Cardiac muscle cell (in vitro differentiated cells and primary cell): Measurements from ENCODE around the gene ANKRD39. TPM values are rescaled to one million over a fixed set of nuclear protein-coding genes. Genes with fewer than 3 reads are reported as not detected.

Experiments used
- DNase-seq, 2 donors: peaks; one replicate each; pipeline versions ENCODE4 v3.0.0 to v3.0.0-alpha.2; 2010 to 2017; ENCODE audit warnings: low read depth in 1 of 2, low spot score in 1 of 2
- H3K27ac ChIP-seq: fragments of 200-600 bp; sonication (generic); 2 replicates; pipeline ENCODE4 v1.5.1; 2016
- H3K27me3 ChIP-seq: fragments of 200-600 bp; sonication (generic); 2 replicates; pipeline ENCODE4 v1.6.0; 2016; ENCODE audit warnings: control low read depth
- H3K36me3 ChIP-seq: fragments of 200-600 bp; sonication (generic); 2 replicates; pipeline ENCODE4 v1.5.1; 2016; ENCODE audit warnings: control low read depth
- H3K4me1 ChIP-seq: fragments of 200-600 bp; sonication (generic); 2 replicates; pipeline ENCODE4 v1.8.1; 2017; ENCODE audit warnings: low read depth, mild to moderate bottlenecking, mixed run types
- H3K4me3 ChIP-seq: fragments of 200-600 bp; sonication (generic); 2 replicates; pipeline ENCODE4 v1.5.1; 2016; ENCODE audit warnings: mild to moderate bottlenecking
- H3K9me3 ChIP-seq: fragments of 200-600 bp; sonication (generic); 2 replicates; pipeline ENCODE4 v1.5.1; 2017; ENCODE audit warnings: low read depth, mild to moderate bottlenecking, control low read depth
- polyA plus RNA-seq: library from polyadenylated mRNA; unstranded; fragments of >200 nt; fragmentation: Nextera tagmentation; extraction: Ambion mirVana; gene quantifications from 2 replicates; pipeline ENCODE4 v1.2.1, GENCODE V29; 2016
- total RNA-seq: library from RNA; depleted of rRNA; stranded (reverse); fragments of >200 nt; gene quantifications from 2 replicates; pipeline ENCODE4 v1.2.3, GENCODE V29; 2016
- TF ChIP-seq, protein P1 (sequence below): IDR thresholded peaks from 2 replicates; pipeline ENCODE4 v1.5.1; 2012; ENCODE audit warnings: low read depth, mild to moderate bottlenecking, low read length

The ANKRD39 gene
- total and polyA plus RNA-seq, 2 experiments from 2014 or later = 27.8 to 32.3 TPM

- no peaks in the 10 kb centered on the region for H3K9me3 ChIP-seq
- no peak overlapping the region for H3K4me3 ChIP-seq
- peaks cover 17% of the 10 kb centered on the region for H3K36me3 ChIP-seq
- H3K27me3 ChIP-seq = no peaks in the 10 kb centered on the region
- TF ChIP-seq, protein P1, sequence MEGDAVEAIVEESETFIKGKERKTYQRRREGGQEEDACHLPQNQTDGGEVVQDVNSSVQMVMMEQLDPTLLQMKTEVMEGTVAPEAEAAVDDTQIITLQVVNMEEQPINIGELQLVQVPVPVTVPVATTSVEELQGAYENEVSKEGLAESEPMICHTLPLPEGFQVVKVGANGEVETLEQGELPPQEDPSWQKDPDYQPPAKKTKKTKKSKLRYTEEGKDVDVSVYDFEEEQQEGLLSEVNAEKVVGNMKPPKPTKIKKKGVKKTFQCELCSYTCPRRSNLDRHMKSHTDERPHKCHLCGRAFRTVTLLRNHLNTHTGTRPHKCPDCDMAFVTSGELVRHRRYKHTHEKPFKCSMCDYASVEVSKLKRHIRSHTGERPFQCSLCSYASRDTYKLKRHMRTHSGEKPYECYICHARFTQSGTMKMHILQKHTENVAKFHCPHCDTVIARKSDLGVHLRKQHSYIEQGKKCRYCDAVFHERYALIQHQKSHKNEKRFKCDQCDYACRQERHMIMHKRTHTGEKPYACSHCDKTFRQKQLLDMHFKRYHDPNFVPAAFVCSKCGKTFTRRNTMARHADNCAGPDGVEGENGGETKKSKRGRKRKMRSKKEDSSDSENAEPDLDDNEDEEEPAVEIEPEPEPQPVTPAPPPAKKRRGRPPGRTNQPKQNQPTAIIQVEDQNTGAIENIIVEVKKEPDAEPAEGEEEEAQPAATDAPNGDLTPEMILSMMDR = no peak
- no peak for DNase-seq
- no peak overlapping the region for H3K27ac ChIP-seq
- peaks cover 3% of the 10 kb centered on the region for H3K4me1 ChIP-seq
These were observed 5.1 kb downstream of the ANKRD39 start for GRCh38 chr2:96852667-96853066.

DNA sequence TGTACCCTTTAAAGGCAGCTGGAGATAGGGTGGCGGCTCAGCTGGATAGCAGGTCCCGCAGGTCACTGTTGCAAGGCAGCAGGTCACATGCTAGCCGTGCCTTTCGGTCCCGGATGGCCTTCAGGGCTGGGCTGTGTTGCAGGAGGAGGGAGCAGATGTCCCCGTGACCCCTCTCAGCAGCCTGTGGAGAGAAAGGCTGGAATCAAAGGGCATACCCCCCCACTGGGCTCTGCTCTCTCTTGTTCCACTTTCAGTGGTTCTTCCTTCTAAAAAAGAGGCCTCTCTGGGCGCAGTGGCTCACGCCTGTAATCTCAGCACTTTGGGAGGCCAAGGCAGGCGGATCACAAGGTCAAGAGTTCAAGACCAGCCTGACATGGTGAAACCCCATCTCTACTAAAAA, 9.6 kb downstream of the ANKRD39 start:
- H3K4me1 ChIP-seq = peaks cover 3% of the 10 kb centered on the region
- no peaks in the 10 kb centered on the region for H3K27me3 ChIP-seq

DNA sequence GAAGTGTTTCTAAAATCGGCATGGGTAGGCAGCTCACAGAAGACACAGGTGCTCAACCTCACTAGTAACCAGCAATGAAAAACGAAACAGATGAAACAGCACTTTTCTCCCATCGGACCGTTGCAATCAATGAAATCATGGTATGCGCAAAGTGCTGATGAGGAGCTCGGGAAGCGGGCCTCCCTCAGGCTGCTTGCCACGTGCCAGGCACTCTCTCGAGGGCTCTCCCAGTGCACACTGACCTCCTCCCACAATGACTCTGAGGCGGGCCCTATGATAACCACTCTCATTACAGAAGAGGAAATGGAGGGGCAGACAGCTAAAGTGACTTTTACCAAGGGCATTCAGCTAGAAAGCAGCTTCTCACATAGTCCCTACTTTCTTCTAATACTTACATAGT, 10.2 kb downstream of the ANKRD39 start:
- H3K27ac ChIP-seq = peak overlapping the region; percentile 74
- H3K27me3 ChIP-seq = no peaks in the 10 kb centered on the region
- peaks cover 7% of the 10 kb centered on the region for H3K4me1 ChIP-seq
- no peaks in the 10 kb centered on the region for H3K9me3 ChIP-seq
- H3K4me3 ChIP-seq = no peak overlapping the region
- DNase-seq = no peak
- H3K36me3 ChIP-seq = peaks cover 13% of the 10 kb centered on the region
- TF ChIP-seq, protein P1 = no peak

More for the DNA sequence above, 9.6 kb downstream of the ANKRD39 start:
- H3K27ac ChIP-seq = peak overlapping the region; percentile 74
- no peaks in the 10 kb centered on the region for H3K9me3 ChIP-seq
- TF ChIP-seq, protein P1 = no peak
- no peak overlapping the region for H3K4me3 ChIP-seq
- peak in 1 of 2 donors; percentile 48 for DNase-seq
- peaks cover 17% of the 10 kb centered on the region for H3K36me3 ChIP-seq

GRCh38 chr2:96846825-96847224, 11.0 kb downstream of the ANKRD39 start:
- no peaks in the 10 kb centered on the region for H3K9me3 ChIP-seq
- no peak overlapping the region for H3K4me3 ChIP-seq
- no peak overlapping the region for H3K27ac ChIP-seq
- TF ChIP-seq, protein P1 = no peak
- H3K4me1 ChIP-seq = peaks cover 7% of the 10 kb centered on the region
- no peak for DNase-seq
- peaks cover 12% of the 10 kb centered on the region for H3K36me3 ChIP-seq
- no peaks in the 10 kb centered on the region for H3K27me3 ChIP-seq

DNA sequence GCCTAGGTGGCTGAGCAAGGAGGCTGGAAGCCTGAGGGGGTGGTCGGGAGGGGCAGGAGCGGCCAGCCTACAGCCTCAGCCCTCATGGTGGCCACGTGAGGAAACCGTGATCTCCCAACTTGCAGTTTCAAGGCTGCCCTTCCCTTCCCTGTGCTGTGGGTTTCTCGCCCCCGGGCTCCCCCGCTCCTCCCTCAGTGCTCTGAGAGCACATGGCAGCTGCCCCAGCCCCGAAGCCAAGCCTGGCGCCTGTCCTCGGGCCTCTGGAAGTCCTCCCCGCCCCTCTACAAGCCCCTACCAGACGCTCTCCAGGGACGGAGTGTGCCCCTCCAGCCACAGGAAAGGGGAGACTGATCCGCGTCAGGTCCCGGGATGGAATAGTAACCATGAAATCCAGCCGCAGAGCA, 13.4 kb downstream of the ANKRD39 start:
- no peak overlapping the region for H3K4me3 ChIP-seq
- H3K27ac ChIP-seq = no peak overlapping the region
- TF ChIP-seq, protein P1 = no peak
- no peaks in the 10 kb centered on the region for H3K9me3 ChIP-seq
- no peak for DNase-seq
- peaks cover 7% of the 10 kb centered on the region for H3K4me1 ChIP-seq
- H3K27me3 ChIP-seq = no peaks in the 10 kb centered on the region
- no peaks in the 10 kb centered on the region for H3K36me3 ChIP-seq
